K562 (cell line): ENCODE data around the gene CYB5R3. TPM values are rescaled to one million over a fixed set of nuclear protein-coding genes. Genes with fewer than 3 reads are reported as not detected.

Experiments used
- ATAC-seq: fragments of 200-7000 bp; cut with Tn5 transposase; 3 replicates; pipeline ENCODE4 v1.9.1; 2020; ENCODE audit warnings: moderate library complexity
- BruUV-seq: library from RNA; stranded (reverse); fragments of 400-500 nt; replicated peaks from 2 replicates; lab custom pipeline; 2021; lab: Mats Ljungman, UMichigan
- CTCF ChIA-PET: fragments of 300-600 bp; formaldehyde crosslinking; extraction: SDS; loops from one replicate; lab custom pipeline; 2021; ENCODE audit warnings: low intra/inter-chr PET ratio; lab: Yijun Ruan, JAX
- POLR2A ChIA-PET: fragments of 300-600, 350-650 bp; sonication (Branson Sonifier 250); formaldehyde crosslinking; extraction: SDS; loops from one replicate; lab custom pipeline; 2021; ENCODE audit warnings: antibody characterized with exemption, inconsistent platforms; lab: Yijun Ruan, JAX
- DNase-seq, 4 experiments: peaks; one replicate each; pipeline versions ENCODE4 v3.0.0 to v3.0.0-alpha.2; 2011 to 2018; ENCODE audit warnings: low spot score in 3 of 4, mixed read lengths in 3 of 4; ENCODE audit errors: extremely low read depth in 1 of 4
- FAIRE-seq: peaks from 2 replicates; lab custom pipeline; 2011; peaks lifted over from hg19 to GRCh38; lab: Jason Lieb, UNC
- H2AFZ ChIP-seq: 2 replicates; pipeline ENCODE4 v1.6.0; 2011; ENCODE audit warnings: low read depth, low read length, control low read depth, inconsistent platforms
- H3K27ac ChIP-seq: fragments of 200-600 bp; 3 replicates; pipeline ENCODE4 v1.8.0; 2011; ENCODE audit warnings: low read depth, mild to moderate bottlenecking, control low read depth, inconsistent platforms, low read length, moderate library complexity, mixed read lengths; ENCODE audit errors: extremely low read depth
- H3K27me3 ChIP-seq, 2 experiments: fragments of 300-600 bp in 1 of 2; 2 replicates in 1 of 2; 3 replicates in 1 of 2; pipeline versions ENCODE4 v1.6.0 to v1.8.0; 2011; ENCODE audit warnings: inconsistent platforms in 2 of 2, low read length in 2 of 2, mild to moderate bottlenecking in 1 of 2, mixed read lengths in 1 of 2, moderate library complexity in 1 of 2; ENCODE audit not compliant: control insufficient read depth in 2 of 2, insufficient read depth in 2 of 2
- H3K36me3 ChIP-seq: fragments of 300-600 bp; 3 replicates; pipeline ENCODE4 v1.8.0; 2011; ENCODE audit warnings: mild to moderate bottlenecking, low read length, inconsistent platforms; ENCODE audit not compliant: control insufficient read depth, insufficient read depth
- H3K4me1 ChIP-seq, 2 experiments: fragments of 200-600 bp in 1 of 2; replicated peaks in 1 of 2; 2 replicates in 1 of 2; 3 replicates in 1 of 2; pipeline versions ENCODE4 v1.5.1 to v1.8.0; 2011; ENCODE audit warnings: inconsistent platforms in 2 of 2, low read length in 2 of 2, mild to moderate bottlenecking in 1 of 2, mixed read lengths in 1 of 2, moderate library complexity in 1 of 2; ENCODE audit not compliant: control insufficient read depth in 2 of 2, insufficient read depth in 2 of 2
- H3K4me2 ChIP-seq: 2 replicates; pipeline ENCODE4 v1.6.1; 2011; ENCODE audit warnings: low read length, control low read depth, inconsistent platforms, mixed read lengths; ENCODE audit not compliant: insufficient read depth
- H3K4me3 ChIP-seq: fragments of 200-600 bp; sonication (generic), shearing (Covaris generic); 2 replicates; pipeline ENCODE4 v1.5.1; 2016; ENCODE audit warnings: control low read depth, inconsistent platforms
- H3K79me2 ChIP-seq: fragments of 200-600 bp; 3 replicates; pipeline ENCODE4 v1.8.0; 2011; ENCODE audit warnings: low read length, inconsistent platforms; ENCODE audit not compliant: control insufficient read depth, insufficient read depth
- H3K9ac ChIP-seq, 2 experiments: 2 replicates each; pipeline versions ENCODE4 v1.6.0 to v1.6.1; 2011; ENCODE audit warnings: low read depth in 2 of 2, low read length in 2 of 2, control low read depth in 1 of 2, inconsistent platforms in 1 of 2, mild to moderate bottlenecking in 1 of 2, mixed read lengths in 1 of 2; ENCODE audit not compliant: insufficient read depth in 1 of 2
- H3K9me1 ChIP-seq: one replicate; pipeline ENCODE4 v1.6.0; 2011; ENCODE audit warnings: inconsistent platforms, mild to moderate bottlenecking, low read length, moderate library complexity; ENCODE audit not compliant: control insufficient read depth, insufficient read depth
- H3K9me3 ChIP-seq: replicated peaks from 2 replicates; pipeline ENCODE4 v1.5.1; 2011; ENCODE audit warnings: low read depth, low read length, inconsistent platforms; ENCODE audit not compliant: control insufficient read depth, insufficient read depth
- H4K20me1 ChIP-seq: replicated peaks from 2 replicates; pipeline ENCODE4 v1.6.1; 2011; ENCODE audit warnings: low read length, inconsistent platforms, mixed read lengths; ENCODE audit not compliant: control insufficient read depth, insufficient read depth
- MTA3 ChIP-seq: fragments of 450-650 bp; formaldehyde crosslinking; IDR thresholded peaks from 2 replicates; pipeline ENCODE4 v1.6.1; 2017; ENCODE audit warnings: mild to moderate bottlenecking, borderline replicate concordance
- NFE2L1 ChIP-seq: fragments of 450-650 bp; IDR thresholded peaks from 2 replicates; pipeline ENCODE4 v1.6.1; 2016; ENCODE audit warnings: missing genetic modification characterization, low read depth, mild to moderate bottlenecking, missing compliant biosample characterization, moderate library complexity, borderline replicate concordance
- NR4A1 ChIP-seq, 2 experiments: fragments of 250-450 bp in 1 of 2; fragments of 450-650 bp in 1 of 2; sonication (Bioruptor Pico) in 1 of 2; IDR thresholded peaks; 2 replicates each; pipeline versions ENCODE4 v1.4.0 to v1.6.1; 2016 to 2020; ENCODE audit warnings: mild to moderate bottlenecking in 2 of 2, missing compliant biosample characterization in 1 of 2, missing genetic modification characterization in 1 of 2, moderate library complexity in 1 of 2
- ZBED1 ChIP-seq: IDR thresholded peaks from 2 replicates; pipeline ENCODE4 v1.6.1; 2014
- ZNF143 ChIP-seq: sonication (generic); formaldehyde crosslinking; IDR thresholded peaks from 2 replicates; pipeline ENCODE4 v1.9.0; 2022; ENCODE audit warnings: mild to moderate bottlenecking, missing genetic modification reagents
- ZNF24 ChIP-seq: fragments of 450-650 bp; IDR thresholded peaks from 2 replicates; pipeline ENCODE4 v1.6.1; 2016
- ZNF274 ChIP-seq: IDR thresholded peaks from 2 replicates; pipeline ENCODE4 v1.6.1; 2011; ENCODE audit warnings: low read depth, mild to moderate bottlenecking, low read length, moderate library complexity, borderline replicate concordance
- ZNF436 ChIP-seq: fragments of 250-450, 450-650 bp; sonication (Bioruptor Pico); formaldehyde crosslinking; IDR thresholded peaks from 2 replicates; pipeline ENCODE4 v1.7.0; 2020; ENCODE audit warnings: mild to moderate bottlenecking
- WGBS: fragments of 100-300 bp; shearing (Covaris generic); methylation state at CpG from one replicate; pipeline ENCODE4 v1.1.6; 2016; ENCODE audit warnings: low coverage, mixed read lengths; ENCODE audit not compliant: insufficient coverage; ENCODE audit errors: missing lambda C conversion rate; 5-methylcytosine and 5-hydroxymethylcytosine counted together
- in situ Hi-C: fragments of 300-500 bp; cut with MboI; formaldehyde crosslinking; loops from 4 replicates; pipeline ENCODE4 v1.15.0; 2018; ENCODE audit warnings: inconsistent platforms, mixed read lengths
- intact Hi-C: fragments of 100-400 bp; cut with micrococcal nuclease; formaldehyde crosslinking; loops from 2 replicates; pipeline ENCODE4 v1.14.2; 2022
- polyA plus RNA-seq, 8 experiments: library from polyadenylated mRNA; depleted of rRNA in 4 of 8; stranded (reverse) in 5 of 8; unstranded in 3 of 8; fragments of >200 nt; fragmentation: Nextera tagmentation in 2 of 8; fragmentation: Illumina TruSeq in 1 of 8; extraction: Ambion mirVana in 2 of 8; extraction: Trizol in 1 of 8; gene quantifications; 2 replicates each; pipeline versions ENCODE4 v1.2.1 to v1.2.3, GENCODE V29; 2011 to 2014; ENCODE audit warnings: inconsistent platforms in 1 of 8, missing spikeins in 1 of 8
- total RNA-seq, 7 experiments: library from RNA; depleted of rRNA in 6 of 7; stranded (reverse); fragments of >200 nt in 6 of 7; fragmentation: Illumina TruSeq in 2 of 7; extraction: Trizol in 2 of 7; gene quantifications; 2 replicates each; pipeline versions ENCODE4 v1.2.1 to v1.2.3, GENCODE V29; 2011 to 2021; ENCODE audit warnings: low replicate concordance in 1 of 7

The CYB5R3 gene
- total and polyA plus RNA-seq, 9 of the 15 experiments (the other 6 are each of a cell fraction or from before 2014, with no cell fraction given) = 1.4 to 66.8 (median 23.4) TPM

DNA sequence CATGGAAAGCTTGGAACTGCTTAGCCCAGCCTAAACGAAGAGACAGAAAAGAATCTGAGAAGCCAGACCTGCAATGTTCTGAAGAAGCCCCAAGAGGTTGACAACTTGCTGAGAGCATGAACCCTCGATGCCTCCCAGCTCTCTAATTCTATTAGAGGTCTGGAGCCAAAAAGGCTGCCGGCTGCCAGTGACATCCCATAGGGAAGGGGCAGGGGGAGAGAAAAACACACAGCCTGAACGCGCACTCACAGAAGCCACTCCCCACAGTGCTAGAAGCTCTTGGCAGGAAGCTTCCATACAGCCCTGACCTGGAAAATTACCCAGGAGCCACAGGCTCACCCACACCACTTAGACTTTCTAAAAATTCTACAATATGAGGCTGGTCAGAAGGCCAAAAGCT is 52.9 kb downstream of the CYB5R3 start:
- H3K27me3 ChIP-seq = no peaks in the 10 kb centered on the region
- H3K9me1 ChIP-seq = no peaks in the 10 kb centered on the region
- POLR2A ChIA-PET = interaction anchor here (0.6 to 4.8 kb wide), 4 partner anchors 12 to 1292 kb away, joined by 3 to 31 read pairs (median 11); partner anchors contain the start of gene POLDIP3
- DNase-seq (no peak), ATAC-seq (no peak), FAIRE-seq (no peak)
- no peaks in the 10 kb centered on the region; the same call in 1 of the 2 replicates for H4K20me1 ChIP-seq
- H2AFZ ChIP-seq = no peak overlapping the region
- intact Hi-C loops (no loop called here), in situ Hi-C loops (no loop called here)
- CTCF ChIA-PET = no interaction called here
- H3K4me3 ChIP-seq = no peak overlapping the region
- no peaks in the 10 kb centered on the region for H3K9me3 ChIP-seq
- H3K4me2 ChIP-seq = no peak overlapping the region
- no peak overlapping the region for H3K9ac ChIP-seq
- H3K36me3 ChIP-seq = peaks cover 81% of the 10 kb centered on the region; the same call in 2 of the 3 replicates
- no peaks in the 10 kb centered on the region for H3K4me1 ChIP-seq
- 83% methylated on average over 4 of the region's 5 CpGs for WGBS
- no peak overlapping the region for H3K27ac ChIP-seq
- H3K79me2 ChIP-seq = no peaks in the 10 kb centered on the region; the same call in 2 of the 3 replicates
- no TSS peak for BruUV-seq
- TF ChIP-seq ZNF143 = no peak
- no peak for TF ChIP-seq ZBED1
- TF ChIP-seq ZNF24 = no peak

DNA sequence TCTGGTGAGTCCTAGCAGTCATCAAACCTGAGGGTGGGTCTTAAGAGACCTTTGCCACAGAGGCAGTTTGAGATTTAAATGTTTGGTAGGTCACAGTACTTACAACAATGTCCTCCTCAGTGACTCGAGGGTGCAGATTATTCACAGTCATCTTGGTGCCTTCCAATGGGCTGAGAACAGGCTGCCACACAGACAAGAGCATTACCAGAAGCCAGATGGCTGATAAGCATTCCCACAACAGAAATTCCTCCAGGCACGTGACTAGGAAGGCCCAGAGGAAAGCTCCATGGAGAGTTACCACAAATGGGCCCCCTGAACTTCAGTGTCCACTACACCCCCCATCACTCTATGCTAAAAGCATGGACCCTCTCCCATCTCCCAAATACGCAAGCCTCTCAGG is 53.8 kb downstream of the CYB5R3 start:
- no TSS peak for BruUV-seq
- FAIRE-seq (no peak), DNase-seq (no peak), ATAC-seq (no peak)
- Histone ChIP-seq H3K4me1 (no peaks in the 10 kb centered on the region), H3K9me3 (no peaks in the 10 kb centered on the region), H3K4me2 (no peak overlapping the region), H3K9me1 (no peaks in the 10 kb centered on the region), H3K27me3 (no peaks in the 10 kb centered on the region), H3K79me2 (no peaks in the 10 kb centered on the region; the same call in 2 of the 3 replicates), H4K20me1 (no peaks in the 10 kb centered on the region; the same call in 1 of the 2 replicates), H2AFZ (no peak overlapping the region), H3K36me3 (peaks cover 82% of the 10 kb centered on the region; the same call in 2 of the 3 replicates), H3K27ac (no peak overlapping the region), H3K9ac (no peak overlapping the region), H3K4me3 (no peak overlapping the region)
- in situ Hi-C loops = no loop called here
- ChIA-PET POLR2A (interaction anchor here (1.0 to 4.8 kb wide), 4 partner anchors 10 to 19 kb away, joined by 3 to 31 read pairs (median 11); partner anchors contain the start of gene POLDIP3), CTCF (no interaction called here)
- TF ChIP-seq NR4A1 (CRISPR knock-in tag; IDR thresholded peaks at IDR 0.05) (no peak), NR4A1 (tag; IDR thresholded peaks at IDR 0.05) (no peak), MTA3 (no peak), ZNF274 (no peak), ZNF436 (CRISPR knock-in tag) (no peak), NFE2L1 (tag) (no peak)
- WGBS = 44% methylated on average over 2 of the region's 3 CpGs
- intact Hi-C loops = no loop called here
